DMS153 treated with DMSO at 0.1 percent for 48 hours (cell line): ENCODE results near the gene HEG1.
"Not testable (repeated sequence)": the region's sequence is repeated elsewhere in the genome, so short reads cannot be mapped to it uniquely, and the experiment has no call there.

Experiments used
- DNase-seq: peaks from one replicate; lab custom pipeline; 2025; ENCODE audit not compliant: unreplicated experiment; lab: John Stamatoyannopoulos, UW

HEG1 gene

GRCh38 chr3:124960105-124960504 is 95.7 kb downstream of the HEG1 start:
- no peak for DNase-seq

GRCh38 chr3:124957951-124958350 is 97.8 kb downstream of the HEG1 start:
- DNase-seq: not testable (repeated sequence)

- no peak for DNase-seq
Observed at GRCh38 chr3:124952282-124952855, 103.4 kb downstream of the HEG1 start.

- DNase-seq: no peak
Observed at GRCh38 chr3:124951511-124952281, 104.1 kb downstream of the HEG1 start.

GRCh38 chr3:124950026-124950425 is 105.8 kb downstream of the HEG1 start:
- no peak for DNase-seq

- no peak for DNase-seq
Observed at GRCh38 chr3:124942613-124943012, 113.2 kb downstream of the HEG1 start.

- DNase-seq: no peak
Observed at GRCh38 chr3:124941771-124942170, 114.0 kb downstream of the HEG1 start.

GRCh38 chr3:124939661-124940060 is 116.1 kb downstream of the HEG1 start:
- no peak for DNase-seq

GRCh38 chr3:124938896-124939295 is 116.9 kb downstream of the HEG1 start:
- no peak for DNase-seq

GRCh38 chr3:124937049-124937448 is 118.7 kb downstream of the HEG1 start:
- DNase-seq: no peak

- no peak for DNase-seq
Observed at GRCh38 chr3:124935794-124936542, 119.8 kb downstream of the HEG1 start.

- no peak for DNase-seq
Observed at GRCh38 chr3:124935264-124935663, 120.5 kb downstream of the HEG1 start.

- DNase-seq: no peak
Observed at GRCh38 chr3:124934577-124934976, 121.2 kb downstream of the HEG1 start, which contains the start of gene MUC13. Gene MUC13, minus strand, starts transcription at chr3:124934751. Its CDS starts 39 bp downstream, at chr3:124934712.

- DNase-seq: peak; percentile 30
Observed at GRCh38 chr3:124928333-124929202, 127.2 kb downstream of the HEG1 start.

- DNase-seq: no peak
Observed at GRCh38 chr3:124927574-124928045, 128.2 kb downstream of the HEG1 start.

GRCh38 chr3:124926426-124927101 is 129.2 kb downstream of the HEG1 start:
- no peak for DNase-seq

- DNase-seq: no peak
Observed at GRCh38 chr3:124924741-124925140, 131.1 kb downstream of the HEG1 start.

- no peak for DNase-seq
Observed at GRCh38 chr3:124923833-124924232, 132.0 kb downstream of the HEG1 start.

GRCh38 chr3:124920718-124921117 is 135.1 kb downstream of the HEG1 start:
- no peak for DNase-seq

GRCh38 chr3:124919756-124920155 is 136.0 kb downstream of the HEG1 start:
- DNase-seq: no peak
